ENCODE measurements around the gene FLAD1. TPM values are rescaled to one million over a fixed set of nuclear protein-coding genes. Genes with fewer than 3 reads are reported as not detected.

FLAD1 gene
- polyA plus RNA-seq, 2 of the 4 experiments (the other 2 are of a cell fraction), result 34.1 to 43.5 TPM

- peak in 1 of 2 experiments; percentile 1; a peak in 2 of 6 replicates for ATAC-seq
- peak overlapping the region; percentile 80 for H3K4me3 ChIP-seq
- peak in 1 of 2 experiments; percentile 79 for DNase-seq (ENCODE audit: low read depth in 1 of 2, low spot score in 1 of 2)
- H3K27ac ChIP-seq, result peak overlapping the region; percentile 98 to 100
- peak; percentile 67 for TF ChIP-seq MAX (IDR thresholded peaks at IDR 0.05)
- peak in 1 of 2 experiments; percentile 43; a peak in 2 of 5 replicates for TF ChIP-seq JUN (IDR thresholded peaks at IDR 0.05)
- TF ChIP-seq EP300 (IDR thresholded peaks at IDR 0.05), result peak in 1 of 2 experiments; percentile 39; a peak in 1 of 5 replicates
- TF ChIP-seq HOXA7 (CRISPR knock-in tag; IDR thresholded peaks at IDR 0.05), result no peak
- TF ChIP-seq ZFP36 (IDR thresholded peaks at IDR 0.05; ENCODE audit: borderline replicate concordance, partially characterized antibody), result no peak
- no peak for TF ChIP-seq JUNB (IDR thresholded peaks at IDR 0.05)
- FAIRE-seq, result no peak
- ChIA-PET POLR2A (interaction anchor here (0.8 to 3.1 kb wide), 4 partner anchors 11 to 80 kb away, joined by 3 to 14 read pairs (median 8); partner anchors contain the start of gene SHC1), CTCF (interaction anchor here (1.9 kb wide), 1 partner anchor 86 kb away, joined by 4 read pairs; no protein-coding TSS in a partner anchor)
- no peaks in the 10 kb centered on the region for H3K9me3 ChIP-seq
- H3K4me1 ChIP-seq, result peaks cover 61% of the 10 kb centered on the region
- H3K4me2 ChIP-seq, result peak overlapping the region; percentile 88
- 0% methylated on average over 8 of the region's 17 CpGs for WGBS (ENCODE audit: missing lambda C conversion rate)
These were observed 22.2 kb downstream of the FLAD1 start for GRCh38 chr1:155005076-155006011.

DNA sequence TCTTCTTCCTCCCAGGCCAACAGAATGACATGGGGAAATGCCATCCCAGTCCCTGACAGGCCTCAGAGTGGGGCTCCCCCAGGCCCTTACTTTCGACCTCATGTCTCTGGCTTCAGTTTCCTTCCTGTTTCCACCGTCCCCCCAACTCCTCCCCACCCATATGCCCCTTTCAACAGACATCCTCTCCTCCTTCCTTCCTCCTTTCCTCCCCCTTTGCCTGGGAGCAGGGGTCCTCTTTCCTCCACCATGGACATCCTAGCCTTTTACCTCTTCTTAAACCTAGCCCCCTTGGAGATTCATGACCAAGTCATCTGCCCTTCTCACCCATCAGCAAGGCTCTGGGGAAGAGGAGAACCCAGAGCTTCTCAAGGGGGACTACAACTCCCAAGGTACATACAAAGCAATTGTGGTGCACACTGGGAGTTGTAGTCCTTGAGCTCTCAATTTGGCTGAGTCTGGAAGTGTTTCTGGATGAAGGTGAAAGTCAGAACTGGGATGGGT, 23.5 kb downstream of the FLAD1 start:
- ATAC-seq, result no peak
- 79% methylated on average over 2 of the region's 2 CpGs for WGBS (ENCODE audit: missing lambda C conversion rate)
- Histone ChIP-seq H3K4me1 (peaks cover 74% of the 10 kb centered on the region), H3K9me3 (no peaks in the 10 kb centered on the region), H3K4me2 (peak overlapping the region; percentile 88), H3K27ac (peak overlapping the region; percentile 98 to 100), H3K4me3 (no peak overlapping the region)
- CTCF ChIA-PET, result interaction anchor here (1.0 to 1.9 kb wide), 2 partner anchors 85 to 161 kb away, joined by 3 to 4 read pairs; no protein-coding TSS in a partner anchor
- DNase-seq (ENCODE audit: low read depth in 1 of 2, low spot score in 1 of 2), result peak in 1 of 2 experiments; percentile 59
- no peak for FAIRE-seq
- POLR2A ChIA-PET, result interaction anchor here (1.0 kb wide), 1 partner anchor 9 kb away, joined by 3 read pairs; no protein-coding TSS in a partner anchor
- TF ChIP-seq NR3C1 (IDR thresholded peaks at IDR 0.05) (no peak), HDAC2 (IDR thresholded peaks at IDR 0.05) (no peak), RNF2 (IDR thresholded peaks at IDR 0.05; ENCODE audit: borderline replicate concordance, low read depth) (no peak), HEYL (CRISPR knock-in tag; IDR thresholded peaks at IDR 0.05) (no peak), MYC (IDR thresholded peaks at IDR 0.05; ENCODE audit: borderline replicate concordance, low read length) (no peak)
- TF ChIP-seq, protein P1, sequence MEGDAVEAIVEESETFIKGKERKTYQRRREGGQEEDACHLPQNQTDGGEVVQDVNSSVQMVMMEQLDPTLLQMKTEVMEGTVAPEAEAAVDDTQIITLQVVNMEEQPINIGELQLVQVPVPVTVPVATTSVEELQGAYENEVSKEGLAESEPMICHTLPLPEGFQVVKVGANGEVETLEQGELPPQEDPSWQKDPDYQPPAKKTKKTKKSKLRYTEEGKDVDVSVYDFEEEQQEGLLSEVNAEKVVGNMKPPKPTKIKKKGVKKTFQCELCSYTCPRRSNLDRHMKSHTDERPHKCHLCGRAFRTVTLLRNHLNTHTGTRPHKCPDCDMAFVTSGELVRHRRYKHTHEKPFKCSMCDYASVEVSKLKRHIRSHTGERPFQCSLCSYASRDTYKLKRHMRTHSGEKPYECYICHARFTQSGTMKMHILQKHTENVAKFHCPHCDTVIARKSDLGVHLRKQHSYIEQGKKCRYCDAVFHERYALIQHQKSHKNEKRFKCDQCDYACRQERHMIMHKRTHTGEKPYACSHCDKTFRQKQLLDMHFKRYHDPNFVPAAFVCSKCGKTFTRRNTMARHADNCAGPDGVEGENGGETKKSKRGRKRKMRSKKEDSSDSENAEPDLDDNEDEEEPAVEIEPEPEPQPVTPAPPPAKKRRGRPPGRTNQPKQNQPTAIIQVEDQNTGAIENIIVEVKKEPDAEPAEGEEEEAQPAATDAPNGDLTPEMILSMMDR (IDR thresholded peaks at IDR 0.05), result no peak

- H3K27ac ChIP-seq, result peak overlapping the region; percentile 98 to 100
- 76% methylated on average over 4 of the region's 6 CpGs for WGBS (ENCODE audit: missing lambda C conversion rate)
- POLR2A ChIA-PET, result interaction anchor here (1.0 kb wide), 1 partner anchor 8 kb away, joined by 3 read pairs; no protein-coding TSS in a partner anchor
- H3K4me3 ChIP-seq, result no peak overlapping the region
- FAIRE-seq (no peak), ATAC-seq (no peak), DNase-seq (ENCODE audit: low read depth in 1 of 2, low spot score in 1 of 2) (no peak)
- TF ChIP-seq USF2 (IDR thresholded peaks at IDR 0.05) (no peak), ZC3H11A (IDR thresholded peaks at IDR 0.05) (no peak), HDAC2 (IDR thresholded peaks at IDR 0.05) (no peak), FOSB (CRISPR knock-in tag; IDR thresholded peaks at IDR 0.05) (no peak), RFX5 (IDR thresholded peaks at IDR 0.05) (no peak), JUNB (IDR thresholded peaks at IDR 0.05) (no peak), NPAS2 (CRISPR knock-in tag; IDR thresholded peaks at IDR 0.05; ENCODE audit: borderline replicate concordance) (no peak), ZNF302 (CRISPR knock-in tag; IDR thresholded peaks at IDR 0.05) (no peak)
- TF ChIP-seq, protein P2, sequence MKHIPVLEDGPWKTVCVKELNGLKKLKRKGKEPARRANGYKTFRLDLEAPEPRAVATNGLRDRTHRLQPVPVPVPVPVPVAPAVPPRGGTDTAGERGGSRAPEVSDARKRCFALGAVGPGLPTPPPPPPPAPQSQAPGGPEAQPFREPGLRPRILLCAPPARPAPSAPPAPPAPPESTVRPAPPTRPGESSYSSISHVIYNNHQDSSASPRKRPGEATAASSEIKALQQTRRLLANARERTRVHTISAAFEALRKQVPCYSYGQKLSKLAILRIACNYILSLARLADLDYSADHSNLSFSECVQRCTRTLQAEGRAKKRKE (CRISPR knock-in tag; IDR thresholded peaks at IDR 0.05; ENCODE audit: low read depth), result no peak
- TF ChIP-seq, protein P3, sequence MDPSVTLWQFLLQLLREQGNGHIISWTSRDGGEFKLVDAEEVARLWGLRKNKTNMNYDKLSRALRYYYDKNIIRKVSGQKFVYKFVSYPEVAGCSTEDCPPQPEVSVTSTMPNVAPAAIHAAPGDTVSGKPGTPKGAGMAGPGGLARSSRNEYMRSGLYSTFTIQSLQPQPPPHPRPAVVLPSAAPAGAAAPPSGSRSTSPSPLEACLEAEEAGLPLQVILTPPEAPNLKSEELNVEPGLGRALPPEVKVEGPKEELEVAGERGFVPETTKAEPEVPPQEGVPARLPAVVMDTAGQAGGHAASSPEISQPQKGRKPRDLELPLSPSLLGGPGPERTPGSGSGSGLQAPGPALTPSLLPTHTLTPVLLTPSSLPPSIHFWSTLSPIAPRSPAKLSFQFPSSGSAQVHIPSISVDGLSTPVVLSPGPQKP (IDR thresholded peaks at IDR 0.05; ENCODE audit: low read depth, low read length), result no peak
- peaks cover 81% of the 10 kb centered on the region for H3K4me1 ChIP-seq
- H3K9me3 ChIP-seq, result no peaks in the 10 kb centered on the region
- H3K4me2 ChIP-seq, result peak overlapping the region; percentile 88
- CTCF ChIA-PET, result interaction anchor here (1.0 to 1.9 kb wide), 2 partner anchors 84 to 160 kb away, joined by 3 to 4 read pairs; no protein-coding TSS in a partner anchor
These were observed 24.2 kb downstream of the FLAD1 start for GRCh38 chr1:155007251-155007828.
